ENCODE results near the gene SCYGR5. TPM values are rescaled to one million over a fixed set of nuclear protein-coding genes. Genes with fewer than 3 reads are reported as not detected.
"Not testable (repeated sequence)": the region's sequence is repeated elsewhere in the genome, so short reads cannot be mapped to it uniquely, and the experiment has no call there.

Gene SCYGR5
- polyA plus RNA-seq, 1 donor (not counting 4 experiments of a cell fraction or from before 2014, with no cell fraction given), result not detected

DNA sequence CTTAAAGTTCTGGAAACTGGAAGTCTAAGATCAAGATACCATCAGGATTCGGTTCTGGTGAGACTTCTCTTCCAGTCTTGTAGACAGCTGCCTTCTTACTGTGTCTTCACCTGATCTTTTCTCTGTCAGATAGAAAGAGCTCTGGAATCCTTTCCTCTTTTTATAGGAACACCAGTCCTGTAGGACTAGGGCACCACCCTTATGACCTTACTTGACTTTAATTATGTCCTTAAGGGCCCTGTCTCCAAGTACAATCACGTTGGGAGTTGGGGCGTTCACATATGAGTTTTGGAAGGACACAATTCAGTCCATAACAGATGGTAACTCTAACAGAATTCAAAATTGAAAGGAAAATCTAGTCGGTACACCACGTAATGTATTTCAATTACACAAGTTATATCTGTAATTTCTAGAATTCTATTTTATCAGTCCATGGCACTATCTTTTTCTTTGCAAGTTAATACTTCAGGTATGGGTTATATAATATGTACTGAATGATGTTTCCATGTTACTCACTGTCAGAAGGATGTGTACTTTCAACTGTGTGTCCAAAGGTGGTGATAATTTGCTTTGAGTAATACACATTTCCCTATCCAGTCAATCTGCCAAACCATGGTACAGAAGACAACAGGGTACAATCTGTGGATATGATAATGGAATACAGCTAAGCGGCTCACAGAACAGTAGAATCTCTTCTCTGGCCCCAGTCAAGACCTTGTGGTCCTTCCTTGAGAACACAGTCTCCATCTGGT lies 1.2 kb upstream of the SCYGR5 start:
- no peaks in the 10 kb centered on the region for H3K27me3 ChIP-seq (ENCODE audit: control insufficient read depth, extremely low read depth, insufficient read depth, low read length)
- dilution Hi-C loops (cut with MboI; ENCODE audit: extremely low pct_ligation_motif_present, low sequenced_read_pairs), result no loop called here
- H4K20me1 ChIP-seq (ENCODE audit: control insufficient read depth, extremely low read depth, insufficient read depth, low read length), result no peaks in the 10 kb centered on the region
- H3K79me2 ChIP-seq (ENCODE audit: control insufficient read depth, insufficient read depth, low read length), result no peaks in the 10 kb centered on the region
- TF ChIP-seq EZH2 (IDR thresholded peaks at IDR 0.05; ENCODE audit: low read length), result no peak
- no peak for TF ChIP-seq CTCF (optimal IDR thresholded peaks at IDR 0.05 in 1 of 3, IDR thresholded peaks at IDR 0.05 in 1 of 3, conservative IDR thresholded peaks at IDR 0.05 in 1 of 3; ENCODE audit: extremely low read depth in 1 of 3, insufficient read depth in 2 of 3, low read length in 3 of 3)
- no peak overlapping the region for H3K4me3 ChIP-seq (ENCODE audit: control insufficient read depth in 2 of 3, extremely low read depth in 1 of 3, insufficient read depth in 2 of 3, low read depth in 1 of 3, low read length in 3 of 3)
- no peak overlapping the region for H3K9ac ChIP-seq (ENCODE audit: control insufficient read depth, extremely low read depth, insufficient read depth, low read length)
- no peaks in the 10 kb centered on the region for H3K4me1 ChIP-seq (ENCODE audit: control insufficient read depth, extremely low read depth, insufficient read depth, low read length)
- H3K36me3 ChIP-seq (ENCODE audit: control insufficient read depth in 2 of 2, extremely low read depth in 1 of 2, insufficient read depth in 2 of 2, low read length in 2 of 2), result no peaks in the 10 kb centered on the region
- no peak overlapping the region for H3K27ac ChIP-seq (ENCODE audit: control insufficient read depth, insufficient read depth, low read length)
- no peak for DNase-seq (ENCODE audit: low read depth, low spot score)
- no peak for FAIRE-seq
- no peak overlapping the region for H3K4me2 ChIP-seq (ENCODE audit: control insufficient read depth, extremely low read depth, insufficient read depth, low read depth, low read length)
- no peaks in the 10 kb centered on the region for H3K9me1 ChIP-seq (ENCODE audit: control insufficient read depth, extremely low read depth, insufficient read depth, low read length)
- no peaks in the 10 kb centered on the region for H3K9me3 ChIP-seq (ENCODE audit: control insufficient read depth, low read depth, low read length)
- H2AFZ ChIP-seq (ENCODE audit: control insufficient read depth, low read length), result no peak overlapping the region

- Histone ChIP-seq H3K27ac (ENCODE audit: control insufficient read depth, insufficient read depth, low read length) (no peak overlapping the region), H3K4me3 (ENCODE audit: control insufficient read depth in 2 of 3, extremely low read depth in 1 of 3, insufficient read depth in 2 of 3, low read depth in 1 of 3, low read length in 3 of 3) (no peak overlapping the region), H2AFZ (ENCODE audit: control insufficient read depth, low read length) (no peak overlapping the region), H3K9me1 (ENCODE audit: control insufficient read depth, extremely low read depth, insufficient read depth, low read length) (no peaks in the 10 kb centered on the region), H4K20me1 (ENCODE audit: control insufficient read depth, extremely low read depth, insufficient read depth, low read length) (no peaks in the 10 kb centered on the region), H3K36me3 (ENCODE audit: control insufficient read depth in 2 of 2, extremely low read depth in 1 of 2, insufficient read depth in 2 of 2, low read length in 2 of 2) (no peaks in the 10 kb centered on the region), H3K4me1 (ENCODE audit: control insufficient read depth, extremely low read depth, insufficient read depth, low read length) (no peaks in the 10 kb centered on the region), H3K79me2 (ENCODE audit: control insufficient read depth, insufficient read depth, low read length) (no peaks in the 10 kb centered on the region), H3K9me3 (ENCODE audit: control insufficient read depth, low read depth, low read length) (no peaks in the 10 kb centered on the region), H3K27me3 (ENCODE audit: control insufficient read depth, extremely low read depth, insufficient read depth, low read length) (no peaks in the 10 kb centered on the region), H3K4me2 (ENCODE audit: control insufficient read depth, extremely low read depth, insufficient read depth, low read depth, low read length) (no peak overlapping the region), H3K9ac (ENCODE audit: control insufficient read depth, extremely low read depth, insufficient read depth, low read length) (no peak overlapping the region)
- dilution Hi-C loops (cut with MboI; ENCODE audit: extremely low pct_ligation_motif_present, low sequenced_read_pairs), result no loop called here
- FAIRE-seq, result no peak
- no peak for DNase-seq (ENCODE audit: low read depth, low spot score)
- TF ChIP-seq EZH2 (IDR thresholded peaks at IDR 0.05; ENCODE audit: low read length), result no peak
- TF ChIP-seq CTCF (optimal IDR thresholded peaks at IDR 0.05 in 1 of 3, IDR thresholded peaks at IDR 0.05 in 1 of 3, conservative IDR thresholded peaks at IDR 0.05 in 1 of 3; ENCODE audit: extremely low read depth in 1 of 3, insufficient read depth in 2 of 3, low read length in 3 of 3), result no peak
Observed at GRCh38 chr2:227671170-227671905, 4.7 kb downstream of the SCYGR5 start.

DNA sequence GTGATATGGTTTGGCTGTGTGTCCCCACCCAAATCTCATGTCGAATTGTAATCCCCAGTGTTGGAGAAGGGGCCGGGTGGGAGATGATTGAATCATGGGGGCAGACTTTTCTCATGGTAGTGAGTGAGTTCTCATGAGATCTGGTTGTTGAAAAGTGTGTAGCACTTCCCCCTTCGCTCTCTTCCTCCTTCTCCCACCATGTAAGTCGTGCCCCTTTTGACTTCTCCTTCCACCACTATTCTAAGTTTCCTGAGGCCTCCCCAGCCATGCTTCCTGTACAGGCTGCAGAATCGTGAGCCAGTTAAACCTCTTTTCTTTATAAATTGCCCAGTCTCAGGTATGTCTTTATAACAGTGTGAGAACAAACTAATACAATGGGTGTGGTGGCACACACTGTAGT lies 7.0 kb downstream of the SCYGR5 start:
- H2AFZ ChIP-seq (ENCODE audit: control insufficient read depth, low read length); H3K4me3 ChIP-seq (ENCODE audit: control insufficient read depth in 2 of 3, extremely low read depth in 1 of 3, insufficient read depth in 2 of 3, low read depth in 1 of 3, low read length in 3 of 3); H3K27me3 ChIP-seq (ENCODE audit: control insufficient read depth, extremely low read depth, insufficient read depth, low read length); H3K36me3 ChIP-seq (ENCODE audit: control insufficient read depth in 2 of 2, extremely low read depth in 1 of 2, insufficient read depth in 2 of 2, low read length in 2 of 2); dilution Hi-C loops (cut with MboI; ENCODE audit: extremely low pct_ligation_motif_present, low sequenced_read_pairs); DNase-seq (ENCODE audit: low read depth, low spot score); H3K9me3 ChIP-seq (ENCODE audit: control insufficient read depth, low read depth, low read length); H3K4me1 ChIP-seq (ENCODE audit: control insufficient read depth, extremely low read depth, insufficient read depth, low read length); H3K27ac ChIP-seq (ENCODE audit: control insufficient read depth, insufficient read depth, low read length); H3K4me2 ChIP-seq (ENCODE audit: control insufficient read depth, extremely low read depth, insufficient read depth, low read depth, low read length); H4K20me1 ChIP-seq (ENCODE audit: control insufficient read depth, extremely low read depth, insufficient read depth, low read length); H3K9ac ChIP-seq (ENCODE audit: control insufficient read depth, extremely low read depth, insufficient read depth, low read length); H3K79me2 ChIP-seq (ENCODE audit: control insufficient read depth, insufficient read depth, low read length); H3K9me1 ChIP-seq (ENCODE audit: control insufficient read depth, extremely low read depth, insufficient read depth, low read length); FAIRE-seq: not testable (repeated sequence)
